A549 treated with AZD2906 at 1 μM for 4 hours (cell line): Measurements from ENCODE around the gene ALKBH6. TPM values are rescaled to one million over a fixed set of nuclear protein-coding genes. Genes with fewer than 3 reads are reported as not detected.

ENCODE experiments used
- total RNA-seq: library from RNA; stranded (reverse); fragments of 200-300 nt; extraction: Qiagen RNA extraction; gene quantifications from 5 replicates; pipeline ENCODE4 v1.2.3, GENCODE V29; 2022

Gene ALKBH6
- total RNA-seq = 23.0 to 25.8 TPM (median 24.4 TPM) in 5 replicates

GRCh38 chr19:36014012-36014924, at the start of gene ALKBH6:
TSS of gene ALKBH6 (minus strand) at chr19:36014213. CDS start at chr19:36013397, 816 bp downstream.

GRCh38 chr19:36054733-36055686, 41.0 kb upstream of the ALKBH6 start, which contains the start of gene WDR62:
TSS of gene WDR62 (plus strand) at chr19:36054897. CDS start at chr19:36054972, 75 bp downstream.

DNA sequence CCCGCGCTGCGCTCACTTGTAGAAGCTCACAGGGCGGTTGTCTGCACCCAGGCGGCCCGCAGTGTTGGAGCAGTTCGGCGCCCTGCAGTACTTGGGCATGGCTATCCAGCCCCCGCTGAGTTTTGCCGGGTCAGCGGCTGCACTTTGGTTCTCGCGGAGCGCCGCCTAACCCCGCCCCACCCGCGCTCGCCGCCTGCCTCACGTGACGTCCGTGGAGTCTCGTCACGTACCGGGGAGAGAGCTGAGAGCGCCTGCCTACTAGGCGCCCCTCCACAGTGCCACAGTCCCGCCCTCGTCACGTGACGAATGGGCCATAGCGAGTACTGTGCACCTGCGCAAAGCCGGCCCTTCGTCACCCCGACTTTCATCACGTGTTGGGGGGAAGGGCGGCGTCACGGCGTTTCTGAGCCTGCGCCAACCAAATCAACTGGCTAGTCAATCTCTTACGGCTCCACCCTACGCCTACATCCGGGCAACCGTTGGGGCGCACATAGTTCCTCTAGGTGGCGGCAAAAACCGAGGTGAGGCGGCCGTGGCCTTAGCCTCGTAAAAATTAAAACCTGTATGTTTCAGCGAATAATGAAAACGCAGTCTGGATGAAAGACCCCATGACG, 40.2 kb upstream of the ALKBH6 start, which contains the start of gene THAP8:
THAP8 (minus strand) TSS at position 167 of the 614 bp plus-strand sequence; CDS start at position 99, 68 bp downstream.

DNA sequence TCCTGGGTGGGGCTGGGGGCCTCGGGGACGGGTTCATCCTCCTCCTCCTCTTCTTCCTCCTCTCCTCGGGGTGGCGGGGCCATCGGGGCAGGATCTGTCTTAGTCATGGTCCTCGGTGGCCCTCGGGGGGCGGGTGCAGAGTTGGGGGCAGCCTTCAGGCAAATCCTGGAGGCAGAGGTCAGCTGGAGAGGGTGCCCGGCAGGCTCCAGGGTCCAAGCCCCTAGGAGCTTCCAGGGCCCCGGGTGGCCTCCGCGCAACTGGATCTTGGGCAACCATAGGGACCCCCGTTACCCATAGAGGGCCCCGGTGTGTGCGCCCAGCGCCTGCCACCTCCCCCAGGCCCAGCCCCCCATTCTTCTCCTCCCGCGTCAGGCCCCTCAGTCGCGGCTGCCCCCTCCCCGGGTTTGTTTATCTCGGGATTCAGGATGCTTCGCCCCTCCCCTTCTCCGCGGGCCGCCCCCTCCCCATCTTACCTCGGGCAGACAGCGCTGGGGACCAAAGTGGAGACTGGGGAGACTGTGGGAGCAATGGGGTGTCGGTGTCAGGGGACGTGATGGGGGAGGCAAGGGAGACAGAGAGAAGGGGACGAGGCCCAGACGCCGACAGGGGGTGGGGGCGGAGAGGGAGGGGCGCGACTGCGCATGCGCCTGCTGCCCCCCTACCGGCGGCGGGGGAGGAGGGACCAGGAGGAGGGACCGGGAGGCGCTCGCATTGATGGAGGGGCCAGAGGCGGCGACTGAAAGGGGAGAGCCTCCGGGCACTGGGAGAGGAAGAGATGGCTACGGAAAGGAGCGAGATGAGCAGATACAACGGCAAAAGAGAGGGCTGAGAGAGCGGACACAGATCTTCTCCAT, 18.5 kb upstream of the ALKBH6 start, which contains the start of gene CLIP3:
CLIP3 (minus strand) TSS at position 623 of the 854 bp plus-strand sequence; CDS start at position 107, 516 bp downstream.

DNA sequence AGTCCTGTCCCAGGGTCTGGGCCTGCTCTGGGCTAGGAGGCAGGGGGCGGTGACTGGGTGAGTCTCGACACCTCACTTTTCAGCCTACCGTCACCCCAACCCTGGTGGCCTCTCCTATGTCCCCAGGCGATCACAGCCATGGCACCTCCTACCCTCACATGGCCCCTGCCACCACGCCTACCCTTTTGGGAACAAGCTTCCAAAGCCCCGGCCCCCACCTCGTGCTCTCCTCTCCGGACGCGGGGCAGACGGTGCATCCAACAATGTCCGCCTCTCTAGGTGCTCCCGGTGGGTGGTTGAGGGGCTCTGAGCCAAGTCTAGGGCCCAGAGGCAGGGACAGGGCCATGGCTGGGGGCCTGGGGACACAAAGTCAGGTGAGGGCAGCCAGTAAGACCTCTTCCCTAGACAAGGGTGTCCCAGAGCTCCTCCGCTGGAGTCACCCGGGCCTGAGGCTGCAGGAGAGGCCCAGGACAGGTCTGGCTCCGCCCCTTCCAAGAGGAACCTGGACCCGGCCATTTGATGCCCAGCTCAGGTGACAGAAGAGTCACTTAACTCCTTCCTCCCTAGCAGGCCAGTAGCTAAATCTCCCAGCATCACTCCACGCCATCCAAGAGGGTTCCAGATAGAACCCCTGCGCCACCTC, 5.6 kb downstream of the ALKBH6 start, which contains the start of gene SYNE4:
SYNE4 (minus strand) TSS at position 478 of the 643 bp plus-strand sequence; CDS start at position 346, 132 bp downstream.

GRCh38 chr19:35995048-35995993, 18.7 kb downstream of the ALKBH6 start, which contains the start of gene SDHAF1:
TSS of gene SDHAF1 (plus strand) at chr19:35995188. CDS start at chr19:35995275, 87 bp downstream.

Other genes starting within 250 kb of the ALKBH6 start
- gene ARHGAP33, start 238.6 kb downstream of the ALKBH6 start, total RNA-seq = 5.4 to 7.6 TPM (median 5.9 TPM) in 5 replicates
- gene PRODH2, start 201.4 kb downstream of the ALKBH6 start, total RNA-seq = 0.14 to 0.56 TPM (median 0.23 TPM) in 5 replicates
- 0.34 to 0.71 TPM (median 0.49 TPM) in 5 replicates for gene NPHS1, start 161.7 kb downstream of the ALKBH6 start, total RNA-seq
- 0.39 to 0.59 TPM (median 0.44 TPM) in 5 replicates for gene KIRREL2, start 157.3 kb downstream of the ALKBH6 start, total RNA-seq
- gene APLP1, start 145.6 kb downstream of the ALKBH6 start, total RNA-seq = 70.1 to 97.9 TPM (median 93.9 TPM) in 5 replicates
- gene NFKBID, start 113.7 kb downstream of the ALKBH6 start, total RNA-seq = 4.9 to 7.5 TPM (median 5.7 TPM) in 5 replicates
- gene HCST, start 111.7 kb downstream of the ALKBH6 start, total RNA-seq = 0.29 to 0.75 TPM (median 0.53 TPM) in 4 of 5 replicates, not detected in the other
- gene TYROBP, start 105.9 kb downstream of the ALKBH6 start, total RNA-seq = not detected in 5 replicates
- 20.1 to 27.8 TPM (median 23.2 TPM) in 5 replicates for gene LRFN3, start 77.8 kb downstream of the ALKBH6 start, total RNA-seq
- 32.3 to 50.8 TPM (median 46.9 TPM) in 5 replicates for gene SDHAF1, start 19.0 kb downstream of the ALKBH6 start, total RNA-seq
- 0.04 to 0.50 TPM (median 0.25 TPM) in 5 replicates for gene SYNE4, start 5.4 kb downstream of the ALKBH6 start, total RNA-seq
- gene CLIP3, start 18.7 kb upstream of the ALKBH6 start, total RNA-seq = 0.46 to 1.3 TPM (median 0.78 TPM) in 5 replicates
- 5.3 to 8.4 TPM (median 7.5 TPM) in 5 replicates for gene THAP8, start 40.1 kb upstream of the ALKBH6 start, total RNA-seq
- gene WDR62, start 40.7 kb upstream of the ALKBH6 start, total RNA-seq = 21.3 to 28.1 TPM (median 25.4 TPM) in 5 replicates
- 0.19 to 0.32 TPM (median 0.29 TPM) in 4 of 5 replicates, not detected in the other for gene OVOL3, start 96.9 kb upstream of the ALKBH6 start, total RNA-seq
- gene POLR2I, start 100.7 kb upstream of the ALKBH6 start, total RNA-seq = 225 to 266 TPM (median 251 TPM) in 5 replicates
- gene TBCB, start 101.3 kb upstream of the ALKBH6 start, total RNA-seq = 435 to 567 TPM (median 554 TPM) in 5 replicates
- gene CAPNS1, start 125.9 kb upstream of the ALKBH6 start, total RNA-seq = 1,516 to 2,255 TPM (median 2,139 TPM) in 5 replicates
- gene COX7A1, start 138.2 kb upstream of the ALKBH6 start, total RNA-seq = not detected in 5 replicates
- 3.7 to 4.9 TPM (median 4.1 TPM) in 5 replicates for gene ZNF565, start 200.5 kb upstream of the ALKBH6 start, total RNA-seq
- gene ZNF146, start 200.9 kb upstream of the ALKBH6 start, total RNA-seq = 104 to 170 TPM (median 114 TPM) in 5 replicates